ENCODE measurements around the gene LDHB.

Gene LDHB

GRCh38 chr12:21659383-21659782, 1.7 kb upstream of the LDHB start:
- DNase-seq (ENCODE audit: low read depth), result no peak
- TF ChIP-seq POLR2A (IDR thresholded peaks at IDR 0.05; ENCODE audit: extremely low read depth, insufficient read length) (no peak), MYC (IDR thresholded peaks at IDR 0.05; ENCODE audit: low read depth, low read length) (no peak), CTCF (IDR thresholded peaks at IDR 0.05; ENCODE audit: low read depth, low read length) (no peak), MAX (IDR thresholded peaks at IDR 0.05; ENCODE audit: low read depth, low read length) (no peak)
- no peak overlapping the region for H3K4me3 ChIP-seq (ENCODE audit: low read depth, low read length)

- TF ChIP-seq POLR2A (IDR thresholded peaks at IDR 0.05; ENCODE audit: extremely low read depth, insufficient read length) (no peak), MYC (IDR thresholded peaks at IDR 0.05; ENCODE audit: low read depth, low read length) (no peak), MAX (IDR thresholded peaks at IDR 0.05; ENCODE audit: low read depth, low read length) (no peak), CTCF (IDR thresholded peaks at IDR 0.05; ENCODE audit: low read depth, low read length) (no peak)
- peak overlapping the region; percentile 74 for H3K4me3 ChIP-seq (ENCODE audit: low read depth, low read length)
- DNase-seq (ENCODE audit: low read depth), result peak; percentile 83
Measured at GRCh38 chr12:21656905-21657325, 727 bp downstream of the LDHB start.

GRCh38 chr12:21655591-21655990, 2.1 kb downstream of the LDHB start:
- TF ChIP-seq MYC (IDR thresholded peaks at IDR 0.05; ENCODE audit: low read depth, low read length) (no peak), CTCF (IDR thresholded peaks at IDR 0.05; ENCODE audit: low read depth, low read length) (no peak), POLR2A (IDR thresholded peaks at IDR 0.05; ENCODE audit: extremely low read depth, insufficient read length) (no peak), MAX (IDR thresholded peaks at IDR 0.05; ENCODE audit: low read depth, low read length) (no peak)
- no peak for DNase-seq (ENCODE audit: low read depth)
- peak overlapping the region; percentile 74 for H3K4me3 ChIP-seq (ENCODE audit: low read depth, low read length)

GRCh38 chr12:21651821-21652220, 5.8 kb downstream of the LDHB start:
- H3K4me3 ChIP-seq (ENCODE audit: low read depth, low read length), result peak overlapping the region; percentile 27
- TF ChIP-seq MAX (IDR thresholded peaks at IDR 0.05; ENCODE audit: low read depth, low read length) (no peak), POLR2A (IDR thresholded peaks at IDR 0.05; ENCODE audit: extremely low read depth, insufficient read length) (no peak), MYC (IDR thresholded peaks at IDR 0.05; ENCODE audit: low read depth, low read length) (no peak), CTCF (IDR thresholded peaks at IDR 0.05; ENCODE audit: low read depth, low read length) (no peak)
- no peak for DNase-seq (ENCODE audit: low read depth)

GRCh38 chr12:21650997-21651396, 6.6 kb downstream of the LDHB start:
- DNase-seq (ENCODE audit: low read depth), result no peak
- TF ChIP-seq CTCF (IDR thresholded peaks at IDR 0.05; ENCODE audit: low read depth, low read length) (no peak), MAX (IDR thresholded peaks at IDR 0.05; ENCODE audit: low read depth, low read length) (no peak), MYC (IDR thresholded peaks at IDR 0.05; ENCODE audit: low read depth, low read length) (no peak), POLR2A (IDR thresholded peaks at IDR 0.05; ENCODE audit: extremely low read depth, insufficient read length) (no peak)

GRCh38 chr12:21649034-21649433, 8.6 kb downstream of the LDHB start:
- H3K4me3 ChIP-seq (ENCODE audit: low read depth, low read length), result no peak overlapping the region
- TF ChIP-seq MYC (IDR thresholded peaks at IDR 0.05; ENCODE audit: low read depth, low read length) (no peak), MAX (IDR thresholded peaks at IDR 0.05; ENCODE audit: low read depth, low read length) (no peak), CTCF (IDR thresholded peaks at IDR 0.05; ENCODE audit: low read depth, low read length) (no peak), POLR2A (IDR thresholded peaks at IDR 0.05; ENCODE audit: extremely low read depth, insufficient read length) (no peak)
- DNase-seq (ENCODE audit: low read depth), result no peak

More at GRCh38 chr12:21650997-21651396, 6.6 kb downstream of the LDHB start:
- no peak overlapping the region for H3K4me3 ChIP-seq (ENCODE audit: low read depth, low read length)

Measured in NB4 (cell line).